H9 (cell line): Measurements from ENCODE around the gene MMP14. TPM values are rescaled to one million over a fixed set of nuclear protein-coding genes. Genes with fewer than 3 reads are reported as not detected.

Experiments used
- DNase-seq: peaks from one replicate; pipeline ENCODE4 v3.0.0-alpha.2; 2017
- H2AFZ ChIP-seq: one replicate; pipeline ENCODE4 v1.6.1; 2013; ENCODE audit warnings: mild to moderate bottlenecking, low read length, control low read depth, moderate library complexity
- H2AK5ac ChIP-seq: 2 replicates; pipeline ENCODE4 v1.6.1; 2013; ENCODE audit warnings: low read length, control low read depth, mixed read lengths; ENCODE audit not compliant: insufficient read length
- H2BK120ac ChIP-seq: one replicate; pipeline ENCODE4 v1.6.1; 2013; ENCODE audit warnings: low read depth, mild to moderate bottlenecking, low read length, control low read depth, inconsistent platforms; ENCODE audit not compliant: poor library complexity, severe bottlenecking
- H2BK12ac ChIP-seq: 2 replicates; pipeline ENCODE4 v1.6.1; 2013; ENCODE audit warnings: low read length, control low read depth, mixed read lengths, low read depth; ENCODE audit not compliant: insufficient read length
- H2BK15ac ChIP-seq: 2 replicates; pipeline ENCODE4 v1.6.1; 2013; ENCODE audit warnings: low read depth, low read length, control low read depth
- H2BK20ac ChIP-seq: one replicate; pipeline ENCODE4 v1.6.1; 2013; ENCODE audit warnings: low read depth, mild to moderate bottlenecking, low read length, control low read depth, inconsistent platforms; ENCODE audit not compliant: poor library complexity, severe bottlenecking
- H2BK5ac ChIP-seq: 2 replicates; pipeline ENCODE4 v1.6.1; 2013; ENCODE audit warnings: low read length, control low read depth, mixed read lengths; ENCODE audit not compliant: insufficient read length
- H3K14ac ChIP-seq: 2 replicates; pipeline ENCODE4 v1.6.1; 2013; ENCODE audit warnings: low read length, control low read depth; ENCODE audit not compliant: insufficient read depth
- H3K18ac ChIP-seq: 2 replicates; pipeline ENCODE4 v1.6.1; 2013; ENCODE audit warnings: low read depth, mild to moderate bottlenecking, mixed read lengths, low read length, control low read depth; ENCODE audit not compliant: insufficient read length
- H3K23ac ChIP-seq: 2 replicates; pipeline ENCODE4 v1.6.1; 2013; ENCODE audit warnings: low read length, control low read depth, mixed read lengths, low read depth; ENCODE audit not compliant: insufficient read length
- H3K23me2 ChIP-seq: 2 replicates; pipeline ENCODE4 v1.6.1; 2013; ENCODE audit warnings: low read depth, mild to moderate bottlenecking, mixed read lengths, low read length, control low read depth; ENCODE audit not compliant: insufficient read length, poor library complexity, severe bottlenecking
- H3K27ac ChIP-seq: 2 replicates; pipeline ENCODE4 v1.5.1; 2013; ENCODE audit warnings: low read length, control low read depth, mixed read lengths, low read depth; ENCODE audit not compliant: insufficient read length
- H3K27me3 ChIP-seq: 2 replicates; pipeline ENCODE4 v1.6.1; 2013; ENCODE audit warnings: low read length, control low read depth, inconsistent platforms; ENCODE audit not compliant: insufficient read depth
- H3K4ac ChIP-seq: 2 replicates; pipeline ENCODE4 v1.6.1; 2013; ENCODE audit warnings: low read depth, mild to moderate bottlenecking, control low read depth, inconsistent platforms, low read length, moderate library complexity
- H3K4me1 ChIP-seq: 2 replicates; pipeline ENCODE4 v1.6.1; 2013; ENCODE audit warnings: low read length, control low read depth, inconsistent platforms; ENCODE audit not compliant: insufficient read depth
- H3K4me2 ChIP-seq: 2 replicates; pipeline ENCODE4 v1.6.1; 2013; ENCODE audit warnings: low read length, control low read depth, mixed read lengths; ENCODE audit not compliant: insufficient read length, insufficient read depth
- H3K56ac ChIP-seq: 2 replicates; pipeline ENCODE4 v1.6.1; 2013; ENCODE audit warnings: low read depth, mild to moderate bottlenecking, mixed read lengths, low read length, control low read depth; ENCODE audit not compliant: insufficient read length
- H3K79me1 ChIP-seq: 2 replicates; pipeline ENCODE4 v1.6.1; 2013; ENCODE audit warnings: low read depth, mild to moderate bottlenecking, moderate library complexity, low read length, control low read depth, inconsistent platforms; ENCODE audit not compliant: insufficient read depth, poor library complexity, severe bottlenecking
- H3K79me2 ChIP-seq: 2 replicates; pipeline ENCODE4 v1.6.1; 2013; ENCODE audit warnings: low read length, control low read depth, inconsistent platforms; ENCODE audit not compliant: insufficient read depth
- H3K9ac ChIP-seq: 2 replicates; pipeline ENCODE4 v1.6.1; 2013; ENCODE audit warnings: low read length, control low read depth, mixed read lengths; ENCODE audit not compliant: insufficient read length; ENCODE audit errors: extremely low read depth
- H3K9me3 ChIP-seq: one replicate; pipeline ENCODE4 v1.6.1; 2013; ENCODE audit warnings: low read depth, low read length, inconsistent platforms; ENCODE audit not compliant: control insufficient read depth
- H3T11ph ChIP-seq: one replicate; pipeline ENCODE4 v1.6.1; 2013; ENCODE audit warnings: mild to moderate bottlenecking, low read length, control low read depth, inconsistent platforms
- H4K20me1 ChIP-seq: one replicate; pipeline ENCODE4 v1.6.1; 2013; ENCODE audit not compliant: control insufficient read depth, insufficient read length, insufficient read depth
- H4K5ac ChIP-seq: 2 replicates; pipeline ENCODE4 v1.6.1; 2013; ENCODE audit warnings: low read depth, mild to moderate bottlenecking, mixed read lengths, low read length, control low read depth; ENCODE audit not compliant: insufficient read length
- H4K8ac ChIP-seq: replicated peaks from 2 replicates; pipeline ENCODE4 v1.6.1; 2013; ENCODE audit warnings: low read length, control low read depth, mixed read lengths, low read depth; ENCODE audit not compliant: insufficient read length
- H4K91ac ChIP-seq: 2 replicates; pipeline ENCODE4 v1.6.1; 2013; ENCODE audit warnings: low read depth, mild to moderate bottlenecking, moderate library complexity, mixed read lengths, low read length, control low read depth; ENCODE audit not compliant: insufficient read length
- H3K27ac Mint-ChIP-seq, 3 experiments: 2 replicates in 2 of 3; 3 replicates in 1 of 3; pipeline ENCODE4 v1.8.0; 2020 to 2021; ENCODE audit warnings: mixed read lengths in 3 of 3, mild to moderate bottlenecking in 1 of 3, moderate library complexity in 1 of 3
- H3K27me3 Mint-ChIP-seq: 2 replicates; pipeline ENCODE4 v1.8.0; 2021; ENCODE audit warnings: low read depth, mild to moderate bottlenecking, moderate library complexity, mixed read lengths
- H3K36me3 Mint-ChIP-seq, 3 experiments: 2 replicates in 2 of 3; 3 replicates in 1 of 3; pipeline ENCODE4 v1.8.0; 2020 to 2021; ENCODE audit warnings: low read depth in 3 of 3, mixed read lengths in 3 of 3; ENCODE audit not compliant: insufficient read depth in 1 of 3
- H3K4me1 Mint-ChIP-seq, 2 experiments: 2 replicates each; pipeline ENCODE4 v1.8.0; 2020; ENCODE audit warnings: mixed read lengths in 2 of 2
- H3K4me3 Mint-ChIP-seq, 2 experiments: 2 replicates in 1 of 2; 3 replicates in 1 of 2; pipeline ENCODE4 v1.8.0; 2020 to 2021; ENCODE audit warnings: mild to moderate bottlenecking in 2 of 2, mixed read lengths in 2 of 2, moderate library complexity in 1 of 2
- H3K9me3 Mint-ChIP-seq, 2 experiments: 2 replicates in 1 of 2; 3 replicates in 1 of 2; pipeline ENCODE4 v1.8.0; 2020; ENCODE audit warnings: mild to moderate bottlenecking in 2 of 2, mixed read lengths in 2 of 2, moderate library complexity in 1 of 2
- WGBS: extraction: QIAGEN DNeasy Blood & Tissue Kit; methylation state at CpG from one replicate; pipeline ENCODE4 v1.1.7; 2013; ENCODE audit warnings: missing lambda C conversion rate, low lambda C conversion rate, mixed read lengths; ENCODE audit not compliant: insufficient read length; ENCODE audit errors: extremely low coverage; 5-methylcytosine and 5-hydroxymethylcytosine counted together
- total RNA-seq: library from RNA; stranded (reverse); gene quantifications from 2 replicates; pipeline ENCODE4 v1.2.1, GENCODE V29; 2021
- TF ChIP-seq, protein P1 (sequence below): fragments of 200-600 bp; sonication (generic); conservative IDR thresholded peaks from 3 replicates; pipeline ENCODE4 v1.8.0; 2021; ENCODE audit warnings: antibody characterized with exemption, mild to moderate bottlenecking

MMP14 gene
- total RNA-seq, 1 experiment from 2014 or later, result 56.5 TPM

GRCh38 chr14:22872033-22872832 lies 35.8 kb downstream of the MMP14 start:
- Histone ChIP-seq H3K4me1 (peaks cover 4% of the 10 kb centered on the region; the same call in 1 of the 2 replicates), H4K8ac (no peak overlapping the region), H3K27ac (no peak overlapping the region), H3K4me2 (peak overlapping the region; percentile 71), H3K27me3 (no peaks in the 10 kb centered on the region), H4K91ac (no peak overlapping the region), H3K23ac (no peak overlapping the region), H3K9ac (no peak overlapping the region), H3K79me1 (no peaks in the 10 kb centered on the region), H2BK120ac (no peak overlapping the region), H4K20me1 (no peaks in the 10 kb centered on the region), H2BK20ac (no peak overlapping the region), H2BK15ac (no peak overlapping the region), H2BK12ac (no peak overlapping the region), H2AK5ac (no peak overlapping the region), H3K14ac (no peak overlapping the region; the same call in 1 of the 2 replicates), H3K9me3 (no peaks in the 10 kb centered on the region), H3K56ac (no peak overlapping the region), H4K5ac (no peak overlapping the region), H3K23me2 (no peaks in the 10 kb centered on the region), H3T11ph (no peak overlapping the region), H3K79me2 (no peaks in the 10 kb centered on the region), H3K4ac (no peak overlapping the region), H3K18ac (no peak overlapping the region), H2AFZ (no peak overlapping the region), H2BK5ac (no peak overlapping the region)
- Mint-ChIP-seq H3K4me1 (peaks cover 14 to 17% of the 10 kb centered on the region in 2 experiments), H3K4me3 (peak overlapping the region; percentile 77 to 92), H3K9me3 (no peaks in the 10 kb centered on the region), H3K36me3 (peaks cover 0 to 11% (median 5%) of the 10 kb centered on the region in 3 experiments), H3K27ac (peak overlapping the region in 2 of 3 experiments; percentile 71 to 78; a peak in 5 of 7 replicates), H3K27me3 (no peaks in the 10 kb centered on the region)
- TF ChIP-seq, protein P1, sequence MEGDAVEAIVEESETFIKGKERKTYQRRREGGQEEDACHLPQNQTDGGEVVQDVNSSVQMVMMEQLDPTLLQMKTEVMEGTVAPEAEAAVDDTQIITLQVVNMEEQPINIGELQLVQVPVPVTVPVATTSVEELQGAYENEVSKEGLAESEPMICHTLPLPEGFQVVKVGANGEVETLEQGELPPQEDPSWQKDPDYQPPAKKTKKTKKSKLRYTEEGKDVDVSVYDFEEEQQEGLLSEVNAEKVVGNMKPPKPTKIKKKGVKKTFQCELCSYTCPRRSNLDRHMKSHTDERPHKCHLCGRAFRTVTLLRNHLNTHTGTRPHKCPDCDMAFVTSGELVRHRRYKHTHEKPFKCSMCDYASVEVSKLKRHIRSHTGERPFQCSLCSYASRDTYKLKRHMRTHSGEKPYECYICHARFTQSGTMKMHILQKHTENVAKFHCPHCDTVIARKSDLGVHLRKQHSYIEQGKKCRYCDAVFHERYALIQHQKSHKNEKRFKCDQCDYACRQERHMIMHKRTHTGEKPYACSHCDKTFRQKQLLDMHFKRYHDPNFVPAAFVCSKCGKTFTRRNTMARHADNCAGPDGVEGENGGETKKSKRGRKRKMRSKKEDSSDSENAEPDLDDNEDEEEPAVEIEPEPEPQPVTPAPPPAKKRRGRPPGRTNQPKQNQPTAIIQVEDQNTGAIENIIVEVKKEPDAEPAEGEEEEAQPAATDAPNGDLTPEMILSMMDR, result peak; percentile 95
- WGBS, result no CpG with 5 or more reads among the region's 45 CpGs
- peak; percentile 92 for DNase-seq
